HepG2 (cell line): ENCODE measurements around the gene SIAE. TPM values are rescaled to one million over a fixed set of nuclear protein-coding genes. Genes with fewer than 3 reads are reported as not detected.

Experiments
- ATAC-seq: fragments of 200-7000 bp; cut with Tn5 transposase; 3 replicates; pipeline ENCODE4 v1.9.1; 2020; ENCODE audit warnings: mild to moderate bottlenecking, moderate library complexity
- BruUV-seq: library from RNA; stranded (reverse); fragments of 400-500 nt; replicated peaks from 2 replicates; lab custom pipeline; 2021; lab: Mats Ljungman, UMichigan
- CTCF ChIA-PET: fragments of 300-600 bp; formaldehyde crosslinking; extraction: SDS; loops from one replicate; lab custom pipeline; 2021; ENCODE audit warnings: low total read pairs, inconsistent platforms, low intra/inter-chr PET ratio; lab: Yijun Ruan, JAX
- POLR2A ChIA-PET: fragments of 350-600 bp; sonication (Branson Sonifier 250); formaldehyde crosslinking; loops from one replicate; lab custom pipeline; 2020; ENCODE audit warnings: antibody characterized with exemption, inconsistent platforms; lab: Yijun Ruan, JAX
- DNase-seq: peaks from one replicate; pipeline ENCODE4 v3.0.0-alpha.2; 2015; ENCODE audit warnings: low spot score
- FAIRE-seq: peaks from 3 replicates; lab custom pipeline; 2011; peaks lifted over from hg19 to GRCh38; lab: Jason Lieb, UNC
- H2AFZ ChIP-seq: one replicate; pipeline ENCODE4 v1.6.1; 2011; ENCODE audit warnings: low read length, inconsistent platforms
- H3K27ac ChIP-seq: fragments of 300-600 bp; 3 replicates; pipeline ENCODE4 v1.8.0; 2011; ENCODE audit warnings: mixed run types, mild to moderate bottlenecking, mixed read lengths, low read length, inconsistent platforms; ENCODE audit not compliant: insufficient read depth; ENCODE audit errors: extremely low read length
- H3K27me3 ChIP-seq, 2 experiments: fragments of 200-600 bp in 1 of 2; 2 replicates in 1 of 2; 3 replicates in 1 of 2; pipeline versions ENCODE4 v1.6.0 to v1.8.0; 2011; ENCODE audit warnings: low read length in 2 of 2, mild to moderate bottlenecking in 2 of 2, moderate library complexity in 2 of 2, inconsistent platforms in 1 of 2; ENCODE audit not compliant: insufficient read depth in 2 of 2, control insufficient read depth in 1 of 2
- H3K36me3 ChIP-seq, 2 experiments: fragments of 200-600 bp in 1 of 2; replicated peaks in 1 of 2; 2 replicates in 1 of 2; 3 replicates in 1 of 2; pipeline versions ENCODE4 v1.5.1 to v1.8.0; 2011; ENCODE audit warnings: low read length in 2 of 2, inconsistent platforms in 1 of 2; ENCODE audit not compliant: insufficient read depth in 2 of 2, control insufficient read depth in 1 of 2
- H3K4me1 ChIP-seq: 2 replicates; pipeline ENCODE4 v1.5.1; 2012; ENCODE audit warnings: low read length, inconsistent platforms; ENCODE audit not compliant: insufficient read depth
- H3K4me2 ChIP-seq: 2 replicates; pipeline ENCODE4 v1.6.0; 2011; ENCODE audit warnings: low read depth, low read length, inconsistent platforms
- H3K4me3 ChIP-seq, 3 experiments: fragments of 200-600 bp in 1 of 3; sonication (generic), shearing (Covaris generic) in 1 of 3; replicated peaks in 1 of 3; 2 replicates each; pipeline ENCODE4 v1.5.1; 2011 to 2016; ENCODE audit warnings: low read length in 3 of 3, inconsistent platforms in 2 of 3, low read depth in 2 of 3, mild to moderate bottlenecking in 2 of 3, control low read depth in 1 of 3, mixed read lengths in 1 of 3; ENCODE audit not compliant: insufficient read depth in 1 of 3
- H3K79me2 ChIP-seq: one replicate; pipeline ENCODE4 v1.6.1; 2011; ENCODE audit warnings: low read length, inconsistent platforms; ENCODE audit not compliant: insufficient read depth
- H3K9ac ChIP-seq: 2 replicates; pipeline ENCODE4 v1.6.0; 2011; ENCODE audit warnings: mild to moderate bottlenecking, low read depth, low read length, inconsistent platforms; ENCODE audit not compliant: insufficient read depth
- H3K9me3 ChIP-seq: 2 replicates; pipeline ENCODE4 v1.5.1; 2012; ENCODE audit warnings: mild to moderate bottlenecking, low read length
- H4K20me1 ChIP-seq: 2 replicates; pipeline ENCODE4 v1.6.0; 2011; ENCODE audit warnings: inconsistent platforms, mild to moderate bottlenecking, low read length, moderate library complexity; ENCODE audit not compliant: insufficient read depth
- AFF4 ChIP-seq: sonication (generic); formaldehyde crosslinking; IDR thresholded peaks from 2 replicates; pipeline ENCODE4 v1.4.0; 2020; ENCODE audit warnings: missing genetic modification reagents
- IRF1 ChIP-seq: sonication (generic); formaldehyde crosslinking; IDR thresholded peaks from 2 replicates; pipeline ENCODE4 v1.4.0; 2020; ENCODE audit warnings: low read depth, mild to moderate bottlenecking, missing genetic modification reagents
- MAFK ChIP-seq, 2 experiments: IDR thresholded peaks in 1 of 2; conservative IDR thresholded peaks in 1 of 2; 2 replicates each; pipeline ENCODE4 v1.6.1; 2011; ENCODE audit warnings: improper control_type of control experiment in 2 of 2, low read length in 2 of 2
- WGBS: methylation state at CpG from one replicate; pipeline ENCODE4 v1.1.6; 2017; ENCODE audit warnings: low lambda C conversion rate; 5-methylcytosine and 5-hydroxymethylcytosine counted together
- in situ Hi-C: cut with HindIII; loops from 2 replicates; pipeline ENCODE4 v1.10.0; 2017; ENCODE audit warnings: low pct_unique_long_range_greater_than_20kb; ENCODE audit not compliant: extremely low pct_ligation_motif_present
- intact Hi-C: fragments of 100-400 bp; cut with micrococcal nuclease; formaldehyde crosslinking; loops from one replicate; pipeline ENCODE4 v1.10.0; 2022; ENCODE audit not compliant: unreplicated experiment
- polyA plus RNA-seq, 8 experiments: library from polyadenylated mRNA; depleted of rRNA in 3 of 8; stranded (reverse) in 7 of 8; unstranded in 1 of 8; fragments of >200 nt; fragmentation: Illumina TruSeq in 4 of 8; extraction: Trizol in 4 of 8; gene quantifications; 2 replicates each; pipeline versions ENCODE4 v1.2.1 to v1.2.3, GENCODE V29; 2011 to 2016; ENCODE audit warnings: low read depth in 4 of 8, missing spikeins in 1 of 8, mixed read lengths in 1 of 8; ENCODE audit not compliant: insufficient read depth in 1 of 8
- total RNA-seq, 5 experiments: library from RNA; depleted of rRNA; stranded (reverse); fragments of >200 nt; fragmentation: Illumina TruSeq; extraction: Trizol; gene quantifications; 2 replicates each; pipeline ENCODE4 v1.2.3, GENCODE V29; 2016; ENCODE audit warnings: low read depth in 1 of 5

Gene SIAE
- total and polyA plus RNA-seq, 2 of the 13 experiments (the other 11 are each of a cell fraction or from before 2014, with no cell fraction given): 7.0 to 22.4 TPM

- TF ChIP-seq AFF4 (CRISPR knock-in tag): no peak
These were observed 47.9 kb downstream of the SIAE start (continued) for GRCh38 chr11:124625504-124626168.

GRCh38 chr11:124623861-124624525 is 49.5 kb downstream of the SIAE start:
- TF ChIP-seq MAFK (conservative IDR thresholded peaks at IDR 0.05 in 1 of 2, IDR thresholded peaks at IDR 0.05 in 1 of 2; ENCODE audit: low read length in 2 of 2) (peak; percentile 1 to 24; a peak in 1 of 4 replicates), IRF1 (CRISPR knock-in tag) (no peak)
- ChIA-PET POLR2A (interaction anchor here (0.7 to 1.7 kb wide), 5 partner anchors 20 to 330 kb away, joined by 3 to 7 read pairs (median 5); partner anchors contain the start of genes CCDC15, SIAE and SPA17), CTCF (no interaction called here)
- Histone ChIP-seq H3K4me2 (peak overlapping the region; percentile 99), H3K9me3 (no peaks in the 10 kb centered on the region), H3K4me1 (peaks cover 29% of the 10 kb centered on the region), H3K27ac (no peak overlapping the region), H3K9ac (peak overlapping the region; percentile 91), H2AFZ (no peak overlapping the region), H3K79me2 (peaks cover 21% of the 10 kb centered on the region), H4K20me1 (peaks cover 3% of the 10 kb centered on the region; the same call in 1 of the 2 replicates), H3K36me3 (peaks cover 12 to 26% of the 10 kb centered on the region in 2 experiments), H3K27me3 (peaks cover 0 to 15% of the 10 kb centered on the region in 2 experiments; a peak in 2 of 5 replicates), H3K4me3 (peak overlapping the region; percentile 88 to 98 (median 96); a peak in 5 of 6 replicates)
- in situ Hi-C loops (no loop called here), intact Hi-C loops (loop anchor here (5.0 kb wide), 1 partner anchor 313 kb away; the partner anchor contains the start of gene HEPACAM)
- 65% methylated on average over 4 of the region's 4 CpGs for WGBS
- no TSS peak for BruUV-seq
- ATAC-seq (no peak), DNase-seq (no peak), FAIRE-seq (no peak)
